H1 (cell line): ENCODE results near the gene MBNL1. TPM values are rescaled to one million over a fixed set of nuclear protein-coding genes. Genes with fewer than 3 reads are reported as not detected.

ENCODE experiments used
- CTCF ChIA-PET: fragments of 300-600 bp; sonication (Branson Sonifier 250); formaldehyde crosslinking; loops from one replicate; lab custom pipeline; 2021; ENCODE audit not compliant: partially characterized antibody; lab: Charles Lee
- POLR2A ChIA-PET: fragments of 300-600 bp; sonication (Branson Sonifier 250); formaldehyde crosslinking; loops from one replicate; lab custom pipeline; 2021; ENCODE audit warnings: inconsistent platforms; ENCODE audit not compliant: partially characterized antibody; lab: Charles Lee
- DNase-seq, 2 experiments: peaks; one replicate each; pipeline versions ENCODE4 v3.0.0 to v3.0.0-alpha.2; 2010 to 2022; ENCODE audit warnings: low spot score in 2 of 2, low read depth in 1 of 2, mixed read lengths in 1 of 2
- FAIRE-seq: peaks from 2 replicates; lab custom pipeline; 2011; peaks lifted over from hg19 to GRCh38; lab: Jason Lieb, UNC
- H2AFZ ChIP-seq: 2 replicates; pipeline ENCODE4 v1.8.1; 2012; ENCODE audit warnings: low read length, inconsistent platforms
- H2AK5ac ChIP-seq: 2 replicates; pipeline ENCODE4 v1.6.1; 2013; ENCODE audit warnings: low read depth, low read length
- H2BK120ac ChIP-seq: replicated peaks from 2 replicates; pipeline ENCODE3; 2013; ENCODE audit warnings: low read depth, low read length, inconsistent platforms
- H2BK12ac ChIP-seq: 2 replicates; pipeline ENCODE4 v1.6.1; 2013; ENCODE audit warnings: low read depth, low read length
- H2BK15ac ChIP-seq: 2 replicates; pipeline ENCODE4 v1.6.1; 2013; ENCODE audit warnings: low read length
- H2BK20ac ChIP-seq: 2 replicates; pipeline ENCODE4 v1.6.1; 2013; ENCODE audit warnings: low read length
- H2BK5ac ChIP-seq: 2 replicates; pipeline ENCODE4 v1.6.1; 2013; ENCODE audit warnings: low read depth, low read length
- H3K14ac ChIP-seq: 2 replicates; pipeline ENCODE4 v1.6.1; 2013; ENCODE audit warnings: inconsistent platforms; ENCODE audit not compliant: insufficient read length
- H3K18ac ChIP-seq: 2 replicates; pipeline ENCODE4 v1.6.1; 2013; ENCODE audit warnings: low read length; ENCODE audit errors: extremely low read depth
- H3K23ac ChIP-seq: 2 replicates; pipeline ENCODE4 v1.6.1; 2013; ENCODE audit warnings: inconsistent platforms; ENCODE audit not compliant: insufficient read length
- H3K23me2 ChIP-seq: 2 replicates; pipeline ENCODE4 v1.6.1; 2013; ENCODE audit warnings: low read depth, low read length
- H3K27ac ChIP-seq: 2 replicates; pipeline ENCODE4 v1.6.1; 2011; ENCODE audit warnings: low read depth, low read length, inconsistent platforms
- H3K27me3 ChIP-seq, 4 experiments: replicated peaks in 1 of 4; 1 replicate in 1 of 4; 2 replicates in 3 of 4; pipeline versions ENCODE4 v1.6.1 to v1.8.1; 2011 to 2013; ENCODE audit warnings: low read length in 3 of 4, mild to moderate bottlenecking in 3 of 4, inconsistent platforms in 2 of 4, mixed read lengths in 2 of 4, moderate library complexity in 1 of 4; ENCODE audit not compliant: control insufficient read depth in 3 of 4, insufficient read depth in 3 of 4; ENCODE audit errors: extremely low read depth in 1 of 4
- H3K36me3 ChIP-seq, 4 experiments: 2 replicates each; pipeline versions ENCODE4 v1.6.1 to v1.8.1; 2011 to 2013; ENCODE audit warnings: mild to moderate bottlenecking in 4 of 4, low read length in 3 of 4, moderate library complexity in 2 of 4, control low read depth in 1 of 4, inconsistent platforms in 1 of 4; ENCODE audit not compliant: insufficient read depth in 4 of 4, control insufficient read depth in 2 of 4
- H3K4ac ChIP-seq: replicated peaks from 2 replicates; pipeline ENCODE3; 2013; ENCODE audit warnings: low read length, low read depth, mixed read lengths, inconsistent platforms; ENCODE audit not compliant: insufficient read length
- H3K4me1 ChIP-seq, 4 experiments: replicated peaks in 1 of 4; 1 replicate in 1 of 4; 2 replicates in 3 of 4; pipeline versions ENCODE4 v1.6.1 to v1.8.1; 2011 to 2013; ENCODE audit warnings: low read length in 3 of 4, inconsistent platforms in 2 of 4, mixed read lengths in 1 of 4; ENCODE audit not compliant: insufficient read depth in 4 of 4, control insufficient read depth in 3 of 4
- H3K4me2 ChIP-seq, 2 experiments: 2 replicates each; pipeline versions ENCODE4 v1.6.1 to v1.8.1; 2011 to 2013; ENCODE audit warnings: low read depth in 2 of 2, low read length in 2 of 2, control low read depth in 1 of 2, inconsistent platforms in 1 of 2, mild to moderate bottlenecking in 1 of 2; ENCODE audit not compliant: insufficient read depth in 1 of 2
- H3K4me3 ChIP-seq, 4 experiments: fragments of 200-600, 300-600 bp in 1 of 4; sonication (generic), shearing (Covaris generic), sonication (Bioruptor Twin) in 1 of 4; 2 replicates each; pipeline versions ENCODE4 v1.5.1 to v1.8.1; 2011 to 2016; ENCODE audit warnings: low read length in 4 of 4, low read depth in 3 of 4, control low read depth in 2 of 4, inconsistent platforms in 2 of 4, mild to moderate bottlenecking in 2 of 4, mixed read lengths in 1 of 4, moderate library complexity in 1 of 4; ENCODE audit not compliant: insufficient read depth in 2 of 4; ENCODE audit errors: extremely low read depth in 1 of 4
- H3K56ac ChIP-seq: replicated peaks from 2 replicates; pipeline ENCODE3; 2013; ENCODE audit warnings: low read depth, mild to moderate bottlenecking, mixed read lengths, low read length, inconsistent platforms; ENCODE audit not compliant: insufficient read length
- H3K79me1 ChIP-seq: 2 replicates; pipeline ENCODE4 v1.6.1; 2013; ENCODE audit warnings: low read depth, low read length, control low read depth
- H3K79me2 ChIP-seq, 2 experiments: 2 replicates each; pipeline versions ENCODE4 v1.6.1 to v1.8.1; 2012 to 2013; ENCODE audit warnings: low read length in 2 of 2, mild to moderate bottlenecking in 2 of 2, inconsistent platforms in 1 of 2; ENCODE audit not compliant: insufficient read depth in 2 of 2, control insufficient read depth in 1 of 2
- H3K9ac ChIP-seq, 4 experiments: replicated peaks in 1 of 4; 1 replicate in 1 of 4; 2 replicates in 3 of 4; pipeline versions ENCODE4 v1.6.1 to v1.8.1; 2011 to 2013; ENCODE audit warnings: low read depth in 3 of 4, low read length in 3 of 4, control low read depth in 2 of 4, mild to moderate bottlenecking in 2 of 4, moderate library complexity in 2 of 4, inconsistent platforms in 1 of 4; ENCODE audit errors: extremely low read depth in 1 of 4
- H3K9me3 ChIP-seq, 2 experiments: 2 replicates each; pipeline versions ENCODE4 v1.6.1 to v1.8.1; 2012 to 2013; ENCODE audit warnings: mild to moderate bottlenecking in 2 of 2, moderate library complexity in 2 of 2, control low read depth in 1 of 2, inconsistent platforms in 1 of 2, low read depth in 1 of 2, low read length in 1 of 2, mixed read lengths in 1 of 2; ENCODE audit not compliant: insufficient read depth in 2 of 2
- H4K20me1 ChIP-seq, 2 experiments: replicated peaks in 1 of 2; 2 replicates each; pipeline versions ENCODE3 to v1.8.1; 2011 to 2013; ENCODE audit warnings: inconsistent platforms in 2 of 2, low read length in 2 of 2, mild to moderate bottlenecking in 1 of 2; ENCODE audit not compliant: insufficient read depth in 2 of 2, control insufficient read depth in 1 of 2
- H4K5ac ChIP-seq: 2 replicates; pipeline ENCODE4 v1.6.1; 2013; ENCODE audit warnings: low read length, low read depth, mixed read lengths, inconsistent platforms; ENCODE audit not compliant: insufficient read length
- H4K8ac ChIP-seq: 2 replicates; pipeline ENCODE4 v1.8.0; 2013; ENCODE audit warnings: mild to moderate bottlenecking, moderate library complexity, low read length, inconsistent platforms; ENCODE audit not compliant: insufficient read depth; ENCODE audit errors: extremely low read depth
- H4K91ac ChIP-seq: replicated peaks from 2 replicates; pipeline ENCODE3; 2013; ENCODE audit warnings: low read length, mixed read lengths, inconsistent platforms; ENCODE audit not compliant: insufficient read length
- ASH2L ChIP-seq: fragments of 200-600, 300-600 bp; sonication (generic); IDR thresholded peaks from one replicate; pipeline ENCODE4 v1.7.1; 2017; ENCODE audit warnings: low read length
- EGR1 ChIP-seq: IDR thresholded peaks from 2 replicates; pipeline ENCODE4 v1.6.1; 2011; ENCODE audit warnings: low read depth, low read length, borderline replicate concordance
- TAF7 ChIP-seq: optimal IDR thresholded peaks from 2 replicates; pipeline ENCODE3; 2011; ENCODE audit warnings: low read depth, mild to moderate bottlenecking, inconsistent platforms, low read length, moderate library complexity, borderline replicate concordance
- WGBS, 2 experiments: shearing (Covaris generic) in 1 of 2; methylation state at CpG; one replicate each; pipeline versions ENCODE4 v1.1.6 to v1.1.7; 2013 to 2015; ENCODE audit warnings: low lambda C conversion rate in 2 of 2, mixed read lengths in 2 of 2, inconsistent platforms in 1 of 2, low coverage in 1 of 2, missing lambda C conversion rate in 1 of 2; ENCODE audit not compliant: insufficient replicate concordance in 2 of 2, insufficient coverage in 1 of 2, insufficient read length in 1 of 2; ENCODE audit errors: extremely low coverage in 1 of 2, missing lambda C conversion rate in 1 of 2; 5-methylcytosine and 5-hydroxymethylcytosine counted together
- polyA plus RNA-seq, 7 experiments: library from polyadenylated mRNA; depleted of rRNA in 3 of 7; stranded (reverse) in 5 of 7; unstranded in 2 of 7; fragments of >200 nt in 5 of 7; fragments of 200-250 nt in 2 of 7; gene quantifications; 1 replicate in 5 of 7; 2 replicates in 1 of 7; 4 replicates in 1 of 7; pipeline versions ENCODE4 v1.2.1 to v1.2.3, GENCODE V29; 2011 to 2013; ENCODE audit warnings: missing spikeins in 2 of 7, mixed read lengths in 2 of 7
- total RNA-seq: library from RNA; stranded (reverse); fragmentation: NEBNext Ultra II Directional; extraction: Animal tissue kit (Norgen Biotek cat#: 25700); gene quantifications from 2 replicates; pipeline ENCODE4 v1.2.1, GENCODE V29; 2021

Gene MBNL1
- total and polyA plus RNA-seq, 2 of the 8 experiments (the other 6 are each of a cell fraction or from before 2014, with no cell fraction given), result 5.0 to 16.4 TPM

DNA sequence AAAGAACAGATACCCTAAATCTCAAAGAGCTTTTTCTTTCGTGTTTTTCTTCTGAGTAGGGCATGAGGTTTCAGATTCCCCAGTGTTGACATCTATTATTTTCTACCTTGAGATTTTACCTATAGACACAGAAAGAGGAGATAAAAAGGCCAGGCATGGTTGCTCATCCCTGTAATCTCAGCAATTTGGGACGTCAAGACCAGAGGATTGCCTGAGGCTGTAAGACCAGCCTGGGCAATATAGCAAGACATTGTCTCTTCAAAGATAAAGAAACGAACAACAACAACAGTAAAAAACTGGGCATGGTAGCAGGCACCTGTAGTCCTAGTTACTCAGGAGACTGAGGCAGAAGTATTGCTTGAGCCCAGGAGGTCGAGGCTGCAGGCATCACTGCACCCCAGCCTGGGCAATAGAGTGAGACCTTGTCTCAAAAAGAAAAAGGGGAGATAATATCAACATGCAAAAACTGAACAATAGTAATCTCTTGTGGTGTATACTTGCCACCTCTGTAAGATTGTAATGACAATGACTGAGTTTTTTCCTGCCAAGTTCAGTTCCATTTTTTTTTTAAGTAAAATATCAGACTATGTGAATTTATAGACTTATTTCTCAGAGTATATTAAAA lies 71.3 kb downstream of the MBNL1 start:
- Histone ChIP-seq H3K79me2 (no peaks in the 10 kb centered on the region; a peak in 1 of 4 replicates), H2BK5ac (no peak overlapping the region), H3K14ac (no peak overlapping the region), H3K4me1 (no peaks in the 10 kb centered on the region), H4K8ac (no peak overlapping the region), H2BK15ac (no peak overlapping the region), H3K23ac (no peak overlapping the region), H3K9me3 (no peaks in the 10 kb centered on the region), H3K4me2 (no peak overlapping the region), H2BK12ac (no peak overlapping the region), H3K27ac (no peak overlapping the region), H3K18ac (no peak overlapping the region), H4K5ac (no peak overlapping the region), H3K9ac (no peak overlapping the region), H3K4ac (no peak overlapping the region), H2AK5ac (no peak overlapping the region), H3K23me2 (no peaks in the 10 kb centered on the region), H3K79me1 (no peaks in the 10 kb centered on the region; the same call in 1 of the 2 replicates), H3K56ac (no peak overlapping the region), H3K36me3 (no peaks in the 10 kb centered on the region), H2BK20ac (no peak overlapping the region), H3K27me3 (no peaks in the 10 kb centered on the region), H4K20me1 (no peaks in the 10 kb centered on the region), H2BK120ac (no peak overlapping the region), H4K91ac (no peak overlapping the region), H3K4me3 (no peak overlapping the region), H2AFZ (no peak overlapping the region)
- CTCF ChIA-PET, result no interaction called here
- no peak for TF ChIP-seq EGR1
- TF ChIP-seq TAF7, result no peak
- no peak for TF ChIP-seq ASH2L
- no peak for FAIRE-seq
- 82% methylated on average over 4 of the region's 4 CpGs; no CpG with 5 or more reads in 1 of the 2 experiments for WGBS, 2 experiments
- no peak for DNase-seq
- POLR2A ChIA-PET, result no interaction called here
